ENCODE data around the gene PLSCR1.

Gene PLSCR1

DNA sequence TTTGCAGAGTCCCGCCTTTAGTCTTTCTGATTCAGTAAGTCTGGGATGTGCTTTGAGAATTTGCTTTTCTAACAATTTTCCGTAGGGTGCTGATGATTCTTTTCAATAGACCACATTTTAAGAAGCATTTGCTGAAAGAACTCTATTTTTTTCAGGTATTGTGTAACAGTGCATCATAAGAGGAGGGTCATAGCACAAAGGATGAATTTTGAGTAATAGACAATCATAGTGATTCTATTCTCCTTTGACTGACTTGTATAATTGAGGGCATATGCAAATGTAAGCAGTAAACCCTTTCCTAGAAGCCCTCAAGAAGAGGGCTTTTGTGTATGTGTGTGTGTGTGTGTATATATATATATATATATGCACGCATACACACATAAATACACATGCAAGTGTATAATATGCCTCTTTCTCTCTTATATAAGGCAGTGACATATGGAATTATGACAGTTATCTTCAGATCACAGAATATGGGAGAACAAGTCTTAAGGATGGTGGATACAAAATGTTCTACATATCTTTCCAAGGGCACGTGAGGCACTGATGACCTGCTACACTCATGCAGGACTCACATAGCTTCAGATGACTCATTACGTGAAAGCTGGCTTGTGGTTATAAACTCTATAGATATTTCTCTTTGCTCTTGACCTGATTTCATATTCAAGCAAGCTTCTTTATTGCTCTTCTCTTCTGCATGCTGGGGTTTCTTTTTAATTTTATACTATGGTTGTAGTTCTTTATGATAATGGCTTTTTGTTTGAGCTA lies 6.5 kb upstream of the PLSCR1 start (continued):
- TF ChIP-seq TSHZ2 (CRISPR knock-in tag; IDR thresholded peaks at IDR 0.05) (no peak), ZFP30 (CRISPR knock-in tag; IDR thresholded peaks at IDR 0.05) (no peak), ESRRG (CRISPR knock-in tag; IDR thresholded peaks at IDR 0.05) (no peak), GLIS3 (CRISPR knock-in tag; IDR thresholded peaks at IDR 0.05) (no peak), PPARA (CRISPR knock-in tag; IDR thresholded peaks at IDR 0.05; ENCODE audit: borderline replicate concordance) (no peak), CSDC2 (CRISPR knock-in tag; IDR thresholded peaks at IDR 0.05) (no peak), TCF4 (CRISPR knock-in tag; IDR thresholded peaks at IDR 0.05; ENCODE audit: borderline replicate concordance) (no peak), OSR1 (CRISPR knock-in tag; IDR thresholded peaks at IDR 0.05) (no peak), ZC3H10 (CRISPR knock-in tag; IDR thresholded peaks at IDR 0.05) (no peak), TOX (CRISPR knock-in tag; IDR thresholded peaks at IDR 0.05; ENCODE audit: borderline replicate concordance) (no peak), CSRNP3 (CRISPR knock-in tag; IDR thresholded peaks at IDR 0.05) (no peak), BACH2 (CRISPR knock-in tag; IDR thresholded peaks at IDR 0.05; ENCODE audit: borderline replicate concordance) (no peak)

GRCh38 chr3:146550070-146550615 lies 5.7 kb upstream of the PLSCR1 start:
- ATAC-seq: no peak

GRCh38 chr3:146547235-146547835 lies 2.9 kb upstream of the PLSCR1 start:
- ATAC-seq: no peak
- TF ChIP-seq, protein P1, sequence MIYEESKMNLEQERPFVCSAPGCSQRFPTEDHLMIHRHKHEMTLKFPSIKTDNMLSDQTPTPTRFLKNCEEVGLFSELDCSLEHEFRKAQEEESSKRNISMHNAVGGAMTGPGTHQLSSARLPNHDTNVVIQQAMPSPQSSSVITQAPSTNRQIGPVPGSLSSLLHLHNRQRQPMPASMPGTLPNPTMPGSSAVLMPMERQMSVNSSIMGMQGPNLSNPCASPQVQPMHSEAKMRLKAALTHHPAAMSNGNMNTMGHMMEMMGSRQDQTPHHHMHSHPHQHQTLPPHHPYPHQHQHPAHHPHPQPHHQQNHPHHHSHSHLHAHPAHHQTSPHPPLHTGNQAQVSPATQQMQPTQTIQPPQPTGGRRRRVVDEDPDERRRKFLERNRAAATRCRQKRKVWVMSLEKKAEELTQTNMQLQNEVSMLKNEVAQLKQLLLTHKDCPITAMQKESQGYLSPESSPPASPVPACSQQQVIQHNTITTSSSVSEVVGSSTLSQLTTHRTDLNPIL (CRISPR knock-in tag; IDR thresholded peaks at IDR 0.05; ENCODE audit: low read depth): no peak
- no peak for TF ChIP-seq SNAI2 (CRISPR knock-in tag; IDR thresholded peaks at IDR 0.05)
- TF ChIP-seq POU6F1 (CRISPR knock-in tag; IDR thresholded peaks at IDR 0.05; ENCODE audit: borderline replicate concordance, low read depth): no peak
- TF ChIP-seq CSRNP3 (CRISPR knock-in tag; IDR thresholded peaks at IDR 0.05): no peak
- TF ChIP-seq ZNF70 (CRISPR knock-in tag; IDR thresholded peaks at IDR 0.05): no peak
- no peak for TF ChIP-seq TCF4 (CRISPR knock-in tag; IDR thresholded peaks at IDR 0.05; ENCODE audit: borderline replicate concordance)

More at GRCh38 chr3:146550070-146550615, 5.7 kb upstream of the PLSCR1 start:
- no peak for TF ChIP-seq GLIS3 (CRISPR knock-in tag; IDR thresholded peaks at IDR 0.05)
- TF ChIP-seq POU6F1 (CRISPR knock-in tag; IDR thresholded peaks at IDR 0.05; ENCODE audit: borderline replicate concordance, low read depth): no peak
- no peak for TF ChIP-seq ZNF70 (CRISPR knock-in tag; IDR thresholded peaks at IDR 0.05)
- TF ChIP-seq BACH2 (CRISPR knock-in tag; IDR thresholded peaks at IDR 0.05; ENCODE audit: borderline replicate concordance): no peak
- no peak for TF ChIP-seq PPARA (CRISPR knock-in tag; IDR thresholded peaks at IDR 0.05; ENCODE audit: borderline replicate concordance)
- no peak for TF ChIP-seq CSRNP3 (CRISPR knock-in tag; IDR thresholded peaks at IDR 0.05)
